GM21529 (cell line): ENCODE measurements around the gene C5.

Source experiments
- ATAC-seq: cut with Tn5 transposase; IDR thresholded peaks from one replicate; pipeline ENCODE4 v1.9.1; 2021; ENCODE audit not compliant: unreplicated experiment

Gene C5

DNA sequence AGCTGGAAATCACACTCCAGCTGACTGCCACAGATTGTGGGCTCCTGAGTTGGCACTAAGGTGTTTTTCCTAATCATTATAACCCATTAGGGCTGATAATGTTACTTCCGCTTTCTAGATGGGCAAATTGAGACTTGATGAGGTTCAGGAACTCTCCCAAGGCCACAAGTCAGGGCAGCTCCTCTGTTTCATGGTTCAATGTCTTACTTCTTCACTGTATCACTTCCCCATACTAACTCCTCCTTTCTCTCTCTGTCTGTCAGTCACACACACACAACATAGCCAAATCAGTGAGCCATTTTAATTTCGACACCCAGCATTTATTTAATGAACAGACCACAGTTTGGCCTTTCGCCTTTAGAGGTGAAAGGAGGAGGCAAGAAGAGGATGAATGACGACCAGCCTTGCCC lies 105.6 kb downstream of the C5 start:
- peak; percentile 81 for ATAC-seq

DNA sequence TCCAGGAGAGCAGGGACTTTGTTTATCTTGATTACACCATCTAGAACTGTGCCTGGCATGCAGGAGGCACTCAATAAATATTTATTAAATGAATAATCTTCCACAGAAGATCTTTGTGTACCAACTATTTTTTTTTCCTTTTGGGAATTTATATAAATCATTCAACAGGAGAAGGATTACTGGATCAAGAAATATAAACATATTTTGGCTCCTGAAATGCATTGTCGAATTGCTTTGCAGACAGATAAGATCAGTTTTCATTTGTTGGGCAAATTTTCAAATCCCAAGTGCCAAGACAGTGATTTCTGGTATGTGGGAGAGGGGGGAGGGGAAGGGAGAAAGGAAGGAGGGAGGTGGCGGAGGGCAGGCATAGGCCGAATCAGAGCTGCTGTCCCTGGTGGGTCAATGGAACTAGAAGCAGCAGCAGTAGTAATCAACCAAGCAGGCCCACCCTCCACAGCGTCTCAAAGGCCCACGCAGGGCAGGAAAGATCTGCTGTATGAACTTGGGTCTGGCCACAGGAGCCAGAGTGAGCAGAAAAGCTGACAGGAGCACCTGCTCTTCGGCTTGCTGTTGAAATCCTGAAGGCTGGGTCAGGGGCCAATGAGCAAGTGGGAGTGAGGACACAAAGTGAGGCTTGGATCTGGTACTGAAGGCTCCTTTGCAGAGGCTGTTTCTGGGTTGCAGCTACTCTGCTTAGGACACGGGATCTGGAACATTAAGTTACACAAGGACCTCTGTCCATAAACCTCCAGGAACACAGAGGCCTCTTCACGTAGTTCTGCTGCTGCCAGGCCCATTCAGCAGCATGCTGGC lies 107.7 kb downstream of the C5 start:
- no peak for ATAC-seq

GRCh38 chr9:120941046-120941770 lies 108.9 kb downstream of the C5 start:
- ATAC-seq: no peak

DNA sequence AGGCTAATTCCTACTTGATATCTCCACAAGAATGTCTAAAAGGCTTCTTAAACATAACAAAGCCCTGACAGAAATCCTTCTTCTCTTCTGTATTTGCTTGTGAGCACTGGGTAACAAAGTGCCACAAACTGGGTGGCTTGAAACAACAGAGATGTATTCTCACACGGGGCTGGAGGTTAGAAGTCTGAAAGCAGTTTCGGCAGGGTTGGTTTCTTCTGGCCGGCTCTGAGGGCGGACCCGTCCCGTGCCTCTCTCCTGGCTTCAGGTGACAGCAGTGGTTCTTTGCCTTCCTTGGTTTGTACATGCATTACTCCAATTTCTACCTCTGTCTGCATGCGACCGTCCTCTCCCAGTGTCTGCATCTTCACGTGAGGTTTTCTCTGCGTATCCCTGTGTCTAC lies 109.5 kb downstream of the C5 start:
- ATAC-seq: no peak

DNA sequence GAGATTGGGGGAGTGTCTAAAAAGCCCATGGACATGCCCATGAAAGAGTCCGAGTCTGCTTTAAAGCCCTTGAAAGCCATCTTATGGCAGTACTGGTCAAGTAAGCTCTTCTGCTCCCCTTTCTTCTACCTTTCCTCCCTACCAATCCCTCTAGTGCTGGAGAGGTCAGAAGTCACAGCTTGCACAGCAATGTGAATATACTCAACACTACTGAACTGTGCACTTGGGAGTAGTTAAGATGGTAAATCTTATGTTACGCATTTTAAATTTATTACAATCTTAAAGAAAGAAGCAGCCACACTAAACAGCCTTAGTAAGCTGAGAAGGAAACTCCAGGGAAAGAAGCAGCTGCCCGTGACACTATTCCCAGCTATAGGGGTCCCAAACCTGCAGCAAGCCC lies 111.2 kb downstream of the C5 start:
- ATAC-seq: no peak

DNA sequence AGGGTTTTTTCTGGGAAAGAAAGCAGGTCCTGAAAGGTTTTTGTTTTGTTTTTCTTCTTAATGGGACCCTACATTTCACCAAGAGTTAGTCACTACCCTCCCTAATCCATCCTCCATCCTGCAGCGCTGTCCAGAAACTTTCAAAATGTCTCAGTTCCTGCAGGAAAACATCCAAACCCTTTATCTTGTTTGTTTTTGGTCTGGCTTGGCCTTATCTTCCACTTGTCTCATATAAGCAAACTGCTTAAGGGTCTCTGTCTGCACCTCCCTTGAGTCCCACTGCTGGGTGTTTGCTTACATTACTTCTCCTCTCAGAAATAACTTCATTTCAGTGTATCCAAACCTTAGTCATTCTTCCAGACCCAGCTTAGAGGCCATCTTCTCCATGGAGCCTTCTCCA lies 112.5 kb downstream of the C5 start:
- no peak for ATAC-seq

DNA sequence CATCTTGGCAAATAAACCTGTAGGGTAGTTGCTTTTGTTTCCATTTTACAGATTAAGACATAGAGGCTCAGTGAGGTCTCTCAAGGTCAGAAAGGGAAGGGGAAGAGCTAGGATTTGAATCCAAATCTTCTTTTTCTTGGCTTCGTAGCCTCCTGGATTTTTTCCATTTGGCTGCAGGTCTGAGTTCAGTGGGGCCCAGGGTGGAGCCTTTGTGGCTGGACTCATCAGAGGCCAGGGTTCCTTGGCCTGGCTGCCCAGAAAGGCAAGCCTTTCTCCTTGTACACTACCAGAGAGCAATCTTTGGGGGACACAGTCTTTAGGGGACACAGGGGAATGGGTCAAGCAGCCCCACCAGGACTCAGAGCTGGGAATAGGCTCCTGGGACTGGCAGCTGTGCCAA lies 112.9 kb downstream of the C5 start:
- ATAC-seq: no peak

DNA sequence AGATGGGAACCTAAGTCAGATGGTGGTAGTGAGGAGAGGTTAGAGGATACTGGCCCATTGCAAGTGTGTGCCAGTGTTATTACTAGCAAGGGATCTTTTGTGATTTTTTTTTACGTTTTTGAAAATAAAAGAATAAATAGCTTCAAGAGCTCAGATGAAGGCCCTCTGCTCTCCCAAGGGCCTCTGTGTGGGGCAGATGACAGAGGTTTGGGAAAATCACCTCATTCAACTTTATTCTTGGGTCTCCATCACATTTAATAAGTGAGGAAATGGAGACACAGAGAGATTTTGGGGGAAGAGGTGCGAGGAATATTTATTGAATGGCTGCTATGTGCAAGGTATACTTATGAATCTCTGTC lies 113.3 kb downstream of the C5 start:
- no peak for ATAC-seq

DNA sequence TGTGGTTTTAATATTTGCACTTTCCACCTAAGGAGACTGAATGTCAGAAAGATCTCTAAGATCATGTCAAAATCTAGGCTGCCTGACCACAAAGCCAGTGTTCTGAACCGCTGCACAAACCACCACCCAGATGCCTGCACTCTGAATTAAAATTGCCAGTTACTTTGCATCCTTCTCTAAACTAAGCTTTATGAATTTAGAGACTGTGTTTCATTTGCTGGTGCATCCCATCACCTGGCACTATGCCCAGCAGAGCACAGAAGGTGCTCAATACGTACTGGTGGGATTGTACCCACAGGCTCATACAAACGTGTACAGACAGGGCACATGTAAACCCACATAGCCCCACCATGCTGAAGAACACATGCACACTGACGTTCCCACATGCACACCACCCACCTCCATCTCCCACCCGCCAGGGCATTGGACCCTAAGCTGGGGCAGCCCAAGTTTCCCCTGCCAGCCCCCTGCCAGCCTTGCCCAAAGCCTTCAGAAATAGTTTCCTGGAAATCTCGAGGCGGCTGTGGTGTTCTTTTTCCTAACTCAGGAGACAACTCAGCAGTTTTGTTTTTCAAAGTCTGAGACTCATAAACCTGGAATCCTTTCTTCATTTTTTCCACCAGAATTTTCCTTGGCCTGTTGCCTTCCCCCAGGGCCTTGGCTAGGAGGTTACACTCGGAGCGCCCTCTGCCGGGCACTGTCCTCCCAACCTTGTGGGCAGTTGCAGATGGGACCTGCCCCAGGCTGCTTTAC lies 113.9 kb downstream of the C5 start:
- ATAC-seq: peak; percentile 50

DNA sequence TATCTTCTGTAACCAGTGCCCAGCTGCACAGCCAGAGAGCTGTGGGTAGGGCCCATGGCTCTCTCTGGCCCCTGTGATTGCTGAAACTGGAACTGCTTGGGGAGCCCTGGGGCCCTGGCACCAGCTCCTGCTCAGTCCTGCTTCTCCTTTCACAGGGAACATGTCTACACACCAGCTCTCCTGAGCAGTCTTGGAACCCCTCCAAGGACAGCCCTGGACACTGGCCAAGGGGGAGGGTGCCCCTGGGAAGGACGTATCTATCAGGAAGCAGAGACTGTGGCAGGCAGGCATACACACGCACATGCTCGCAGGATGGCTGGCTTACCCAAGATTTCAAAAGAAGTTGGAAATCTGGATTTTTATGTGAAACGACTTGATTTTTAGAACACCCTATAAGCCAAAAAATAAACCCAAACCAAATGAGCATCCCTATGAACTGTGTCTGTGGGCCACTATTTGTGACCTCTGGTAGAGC lies 114.7 kb downstream of the C5 start:
- ATAC-seq: no peak

DNA sequence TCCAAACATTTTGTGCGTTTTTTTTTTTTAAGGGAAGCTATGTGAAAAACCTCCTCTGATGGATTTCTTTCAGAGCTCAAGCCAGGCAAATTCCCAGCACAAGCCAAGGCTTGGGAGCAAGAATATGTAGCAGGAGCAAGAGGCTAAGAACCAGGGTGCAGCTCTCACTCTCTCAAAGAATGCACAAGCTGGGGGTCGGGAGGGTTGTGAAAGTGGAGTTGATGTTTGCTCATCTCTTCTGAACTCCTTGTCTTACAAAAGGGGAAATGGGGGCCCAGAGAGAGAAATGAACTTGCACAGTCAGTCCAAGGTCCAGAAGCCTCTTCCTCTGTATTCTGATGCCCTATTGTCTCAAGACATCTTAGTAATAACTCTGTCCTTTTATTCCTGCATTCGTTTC lies 115.8 kb downstream of the C5 start:
- ATAC-seq: no peak

DNA sequence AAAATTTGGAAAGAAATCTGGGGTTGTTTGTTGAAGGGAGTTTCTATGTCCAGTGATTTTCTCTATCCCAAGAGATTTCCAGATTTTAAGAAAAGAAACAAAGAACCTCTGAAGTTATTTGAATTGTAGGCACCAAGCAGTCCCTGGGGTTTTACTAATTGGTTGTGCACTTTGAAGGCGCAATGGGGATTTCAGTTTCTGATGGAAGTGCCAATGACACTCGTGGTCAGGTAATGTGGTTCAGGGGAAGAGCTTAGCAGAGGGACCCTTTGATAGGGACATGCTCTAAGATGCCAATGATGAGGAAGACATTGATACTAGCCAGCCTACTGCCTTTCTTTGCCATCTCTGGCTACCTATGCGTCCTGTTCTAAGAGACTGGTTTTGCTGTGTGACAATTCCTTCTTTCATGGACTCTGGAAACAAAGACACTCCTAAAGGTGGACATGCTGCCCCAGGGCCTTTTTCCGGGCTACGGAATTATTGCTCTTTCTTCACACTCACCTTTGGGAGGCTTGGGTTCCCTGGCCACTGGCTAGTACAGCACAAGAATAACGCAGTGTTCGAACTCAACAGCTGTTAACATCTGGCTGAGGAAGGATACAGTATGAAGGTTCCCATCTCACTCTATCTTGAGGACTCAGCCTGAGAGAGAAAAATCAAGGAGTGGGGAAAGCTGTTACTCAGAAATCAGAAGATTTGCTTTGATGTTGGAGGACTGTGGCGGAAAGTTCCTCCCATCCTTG lies 116.6 kb downstream of the C5 start:
- ATAC-seq: no peak

GRCh38 chr9:120932086-120932823 lies 117.8 kb downstream of the C5 start:
- ATAC-seq: no peak

DNA sequence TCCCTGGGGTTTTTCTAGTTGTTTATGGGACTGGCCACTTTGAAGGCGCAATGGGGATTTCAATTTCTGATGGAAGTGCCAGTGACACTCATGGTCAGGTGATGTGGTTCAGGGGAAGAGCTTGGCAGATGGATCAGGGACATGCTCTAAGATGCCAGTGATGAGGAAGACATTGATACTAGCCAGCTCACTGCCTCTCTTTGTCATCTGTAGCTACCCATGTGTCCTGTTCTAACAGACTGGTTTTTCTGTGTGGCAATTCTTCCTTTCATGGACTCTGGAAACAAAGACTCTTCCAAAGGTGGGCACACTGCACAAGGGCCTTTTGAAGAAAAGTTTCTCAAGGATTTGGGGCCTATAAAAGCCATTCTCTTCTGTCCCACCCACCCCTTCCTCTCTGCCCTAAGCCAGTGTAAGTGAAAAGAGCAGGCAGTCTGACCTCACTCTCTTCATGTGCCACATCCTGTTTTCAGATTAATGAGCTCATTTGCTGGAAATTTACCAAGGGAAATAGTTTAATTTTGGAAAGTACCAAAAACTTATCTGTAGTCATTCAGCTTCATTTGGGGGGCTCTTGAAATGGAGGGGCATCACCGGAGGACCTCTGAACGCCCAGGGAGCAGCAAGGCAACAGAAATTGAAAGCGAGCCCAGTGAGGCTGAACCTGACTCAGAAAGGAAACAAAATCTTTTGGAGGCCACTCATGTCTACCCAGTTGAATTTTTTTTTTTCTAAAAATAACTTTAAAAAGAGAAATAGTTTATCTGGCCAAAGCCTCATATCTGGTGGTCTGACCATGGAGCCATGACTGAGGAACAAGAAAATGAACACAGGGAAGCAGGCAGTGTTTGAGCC lies 118.6 kb downstream of the C5 start:
- peak; percentile 42 for ATAC-seq

GRCh38 chr9:120929229-120929791 lies 120.8 kb downstream of the C5 start:
- no peak for ATAC-seq

- peak; percentile 38 for ATAC-seq
Observed at GRCh38 chr9:120928483-120929228, 121.4 kb downstream of the C5 start.

GRCh38 chr9:120928015-120928482 lies 122.0 kb downstream of the C5 start:
- ATAC-seq: peak; percentile 3
